Measurements from ENCODE around the gene ADGRD1. TPM values are rescaled to one million over a fixed set of nuclear protein-coding genes. Genes with fewer than 3 reads are reported as not detected.

ADGRD1 gene
- total RNA-seq, 1 donor from 2014 or later, result 4.0 TPM

GRCh38 chr12:130955238-130955816, 1.6 kb downstream of the ADGRD1 start:
- no peak for DNase-seq (ENCODE audit: low spot score, unreplicated experiment)
- H3K27ac Mint-ChIP-seq, result no peak overlapping the region
- H3K4me1 Mint-ChIP-seq (ENCODE audit: low read depth), result peaks cover 27% of the 10 kb centered on the region
- no peaks in the 10 kb centered on the region for H3K36me3 Mint-ChIP-seq (ENCODE audit: insufficient read depth)
- H3K27me3 Mint-ChIP-seq, result peaks cover 16% of the 10 kb centered on the region
- no peaks in the 10 kb centered on the region for H3K9me3 Mint-ChIP-seq (ENCODE audit: low read depth)
- TF ChIP-seq, protein P1, sequence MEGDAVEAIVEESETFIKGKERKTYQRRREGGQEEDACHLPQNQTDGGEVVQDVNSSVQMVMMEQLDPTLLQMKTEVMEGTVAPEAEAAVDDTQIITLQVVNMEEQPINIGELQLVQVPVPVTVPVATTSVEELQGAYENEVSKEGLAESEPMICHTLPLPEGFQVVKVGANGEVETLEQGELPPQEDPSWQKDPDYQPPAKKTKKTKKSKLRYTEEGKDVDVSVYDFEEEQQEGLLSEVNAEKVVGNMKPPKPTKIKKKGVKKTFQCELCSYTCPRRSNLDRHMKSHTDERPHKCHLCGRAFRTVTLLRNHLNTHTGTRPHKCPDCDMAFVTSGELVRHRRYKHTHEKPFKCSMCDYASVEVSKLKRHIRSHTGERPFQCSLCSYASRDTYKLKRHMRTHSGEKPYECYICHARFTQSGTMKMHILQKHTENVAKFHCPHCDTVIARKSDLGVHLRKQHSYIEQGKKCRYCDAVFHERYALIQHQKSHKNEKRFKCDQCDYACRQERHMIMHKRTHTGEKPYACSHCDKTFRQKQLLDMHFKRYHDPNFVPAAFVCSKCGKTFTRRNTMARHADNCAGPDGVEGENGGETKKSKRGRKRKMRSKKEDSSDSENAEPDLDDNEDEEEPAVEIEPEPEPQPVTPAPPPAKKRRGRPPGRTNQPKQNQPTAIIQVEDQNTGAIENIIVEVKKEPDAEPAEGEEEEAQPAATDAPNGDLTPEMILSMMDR (IDR thresholded peaks at IDR 0.05; ENCODE audit: unreplicated experiment), result no peak
- H3K4me3 Mint-ChIP-seq (ENCODE audit: low read depth), result no peak overlapping the region

DNA sequence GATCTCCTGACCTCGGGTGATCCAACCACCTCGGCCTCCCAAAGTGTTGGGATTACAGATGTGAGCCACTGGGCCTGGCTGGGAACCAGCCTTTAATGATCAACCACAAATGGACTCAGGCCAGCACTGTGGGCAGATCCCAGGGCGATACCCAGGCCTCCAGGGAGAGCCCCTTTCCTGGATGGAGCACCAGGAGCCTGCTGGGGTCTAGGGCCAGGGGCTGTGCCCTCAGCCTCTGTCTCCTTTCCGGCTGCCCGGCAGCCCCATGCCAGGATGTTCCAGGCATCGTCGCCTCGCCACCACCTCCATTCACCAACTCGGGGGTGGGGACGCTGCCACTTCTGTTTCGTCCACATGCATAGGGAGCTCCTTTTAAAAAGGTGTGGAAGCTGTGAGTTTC, 2.3 kb downstream of the ADGRD1 start:
- Mint-ChIP-seq H3K27me3 (peaks cover 16% of the 10 kb centered on the region), H3K9me3 (ENCODE audit: low read depth) (no peaks in the 10 kb centered on the region), H3K4me3 (ENCODE audit: low read depth) (no peak overlapping the region), H3K27ac (no peak overlapping the region), H3K36me3 (ENCODE audit: insufficient read depth) (no peaks in the 10 kb centered on the region), H3K4me1 (ENCODE audit: low read depth) (peaks cover 27% of the 10 kb centered on the region)
- TF ChIP-seq, protein P1 (IDR thresholded peaks at IDR 0.05; ENCODE audit: unreplicated experiment), result no peak
- DNase-seq (ENCODE audit: low spot score, unreplicated experiment), result no peak

DNA sequence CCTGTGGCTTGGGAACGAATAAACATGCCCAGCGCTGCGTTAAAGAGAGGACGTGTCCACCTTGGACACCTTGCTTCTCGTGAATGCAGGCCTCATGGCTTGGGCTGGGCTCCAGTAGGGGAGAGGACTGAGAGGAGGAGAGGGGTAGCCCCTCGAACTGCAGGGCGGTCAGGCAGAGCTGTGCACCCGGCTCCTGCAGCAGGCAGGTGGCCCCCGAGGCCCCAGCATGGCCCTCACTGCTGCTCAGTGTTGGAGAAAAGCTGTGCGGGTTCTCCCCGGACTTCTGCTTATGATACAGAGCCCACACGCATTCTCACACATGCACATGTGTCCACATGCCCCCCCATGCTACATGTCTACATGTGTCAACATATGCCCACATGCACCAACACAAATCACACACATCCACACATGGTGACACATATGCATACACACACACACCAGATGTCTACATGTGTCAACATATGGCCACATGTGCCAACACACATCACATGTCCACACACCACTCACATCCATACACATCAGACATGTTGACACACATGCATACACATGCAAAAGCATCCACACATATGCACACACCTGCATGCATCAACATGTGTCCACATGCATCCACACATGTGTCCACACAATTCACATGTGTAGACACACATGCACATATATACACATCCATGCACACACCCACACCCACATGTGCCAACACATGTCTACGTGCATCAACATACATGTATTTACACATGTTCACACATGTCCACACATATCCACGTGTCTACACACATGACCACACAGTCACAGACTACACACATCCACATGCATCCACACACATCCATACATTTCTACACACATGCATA, 3.0 kb downstream of the ADGRD1 start:
- no peak overlapping the region for H3K27ac Mint-ChIP-seq
- TF ChIP-seq, protein P1 (IDR thresholded peaks at IDR 0.05; ENCODE audit: unreplicated experiment), result no peak
- no peak overlapping the region for H3K4me3 Mint-ChIP-seq (ENCODE audit: low read depth)
- H3K9me3 Mint-ChIP-seq (ENCODE audit: low read depth), result no peaks in the 10 kb centered on the region
- no peaks in the 10 kb centered on the region for H3K36me3 Mint-ChIP-seq (ENCODE audit: insufficient read depth)
- peaks cover 26% of the 10 kb centered on the region for H3K4me1 Mint-ChIP-seq (ENCODE audit: low read depth)
- no peak for DNase-seq (ENCODE audit: low spot score, unreplicated experiment)
- H3K27me3 Mint-ChIP-seq, result peaks cover 16% of the 10 kb centered on the region

DNA sequence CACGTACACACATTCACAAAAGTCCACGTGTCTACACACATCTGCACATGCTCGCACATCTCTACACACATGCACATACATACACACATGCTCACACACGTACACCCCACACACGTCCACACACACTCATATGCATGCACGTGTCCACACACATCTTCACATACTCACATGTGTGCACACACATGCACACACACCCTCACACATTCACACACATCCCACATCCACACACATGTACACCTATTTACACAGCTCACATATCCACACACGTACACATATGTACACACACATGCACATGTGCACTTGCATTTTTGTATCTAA, 3.6 kb downstream of the ADGRD1 start:
- Mint-ChIP-seq H3K27me3 (peaks cover 16% of the 10 kb centered on the region), H3K27ac (no peak overlapping the region), H3K4me3 (ENCODE audit: low read depth) (no peak overlapping the region), H3K36me3 (ENCODE audit: insufficient read depth) (no peaks in the 10 kb centered on the region), H3K4me1 (ENCODE audit: low read depth) (peaks cover 20% of the 10 kb centered on the region), H3K9me3 (ENCODE audit: low read depth) (no peaks in the 10 kb centered on the region)
- TF ChIP-seq, protein P1 (IDR thresholded peaks at IDR 0.05; ENCODE audit: unreplicated experiment), result no peak
- no peak for DNase-seq (ENCODE audit: low spot score, unreplicated experiment)

DNA sequence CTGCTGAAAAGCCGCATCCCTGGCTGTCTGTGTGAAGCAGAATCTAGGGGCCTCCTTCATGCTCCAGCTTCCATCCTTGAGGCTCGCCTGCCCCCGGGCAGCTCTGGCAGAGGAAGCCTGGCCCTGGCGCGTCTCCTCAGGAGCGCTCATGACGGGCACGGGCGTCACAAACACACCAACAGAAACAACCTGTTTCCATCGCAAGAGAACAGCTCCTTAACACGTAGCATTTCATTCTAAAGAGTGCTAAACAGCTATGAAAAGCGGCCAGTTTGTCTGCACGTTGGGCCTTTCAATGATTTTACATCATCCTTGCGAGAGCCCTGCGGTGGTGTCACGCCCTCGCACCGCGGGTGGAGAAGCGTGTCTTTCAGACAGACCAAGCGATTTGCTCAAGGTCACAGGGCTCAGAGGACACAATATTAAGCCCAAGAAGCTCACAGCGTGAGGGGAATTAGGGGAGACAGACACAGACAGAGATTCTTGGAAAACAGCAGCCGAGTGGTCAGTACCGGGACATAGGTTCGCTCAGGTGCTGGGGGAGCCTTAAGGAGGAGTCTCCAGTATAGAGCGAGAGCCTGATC, 4.9 kb downstream of the ADGRD1 start:
- no peaks in the 10 kb centered on the region for H3K36me3 Mint-ChIP-seq (ENCODE audit: insufficient read depth)

More for the DNA sequence above, 4.9 kb downstream of the ADGRD1 start:
- Mint-ChIP-seq H3K4me1 (ENCODE audit: low read depth) (peaks cover 10% of the 10 kb centered on the region), H3K27ac (peak overlapping the region; percentile 86), H3K9me3 (ENCODE audit: low read depth) (peaks cover 3% of the 10 kb centered on the region), H3K4me3 (ENCODE audit: low read depth) (no peak overlapping the region), H3K27me3 (peaks cover 10% of the 10 kb centered on the region)
- TF ChIP-seq, protein P1 (IDR thresholded peaks at IDR 0.05; ENCODE audit: unreplicated experiment), result no peak
- no peak for DNase-seq (ENCODE audit: low spot score, unreplicated experiment)
